AG04450 (cell line): ENCODE results near the gene TAF4B. TPM values are rescaled to one million over a fixed set of nuclear protein-coding genes. Genes with fewer than 3 reads are reported as not detected.
"Not testable (repeated sequence)": the region's sequence is repeated elsewhere in the genome, so short reads cannot be mapped to it uniquely, and the experiment has no call there.

Experiments
- CTCF ChIA-PET: fragments of 300-600, 350-600 bp; formaldehyde crosslinking; extraction: SDS; loops from one replicate; lab custom pipeline; 2022; ENCODE audit warnings: antibody characterized with exemption, inconsistent platforms; lab: Charles Lee
- POLR2A ChIA-PET: fragments of 350-600 bp; formaldehyde crosslinking; extraction: SDS; loops from one replicate; lab custom pipeline; 2021; ENCODE audit warnings: antibody characterized with exemption, inconsistent platforms; lab: Yijun Ruan, JAX
- DNase-seq: peaks from one replicate; pipeline ENCODE4 v3.0.0-alpha.2; 2011; ENCODE audit warnings: low read depth, low spot score
- H3K27ac ChIP-seq: one replicate; pipeline ENCODE4 v1.5.1; 2012; ENCODE audit warnings: low read depth, low read length, control low read depth
- H3K27me3 ChIP-seq: one replicate; pipeline ENCODE4 v1.6.0; 2012; ENCODE audit warnings: low read length; ENCODE audit not compliant: control insufficient read depth, insufficient read depth
- H3K4me3 ChIP-seq: 2 replicates; pipeline ENCODE4 v1.5.1; 2011; ENCODE audit warnings: mild to moderate bottlenecking, low read depth, low read length, control low read depth
- H3K9me3 ChIP-seq: 2 replicates; pipeline ENCODE4 v1.5.1; 2012; ENCODE audit warnings: low read length; ENCODE audit not compliant: control insufficient read depth, insufficient read depth
- polyA plus RNA-seq: library from polyadenylated mRNA; depleted of rRNA; stranded (reverse); fragments of >200 nt; gene quantifications from 2 replicates; pipeline ENCODE4 v1.2.3, GENCODE V29; 2011; rRNA removed
- small RNA-seq: library from RNA; depleted of rRNA; stranded (forward); fragments of <200 nt; gene quantifications from one replicate; pipeline ENCODE3, GENCODE V24; 2012; ENCODE audit warnings: low read depth; ENCODE audit not compliant: insufficient read length
- TF ChIP-seq, protein P1 (sequence below): IDR thresholded peaks from 2 replicates; pipeline ENCODE4 v1.5.1; 2011; ENCODE audit warnings: low read depth, low read length, control low read depth, inconsistent platforms

Gene TAF4B
- polyA plus RNA-seq, 1 experiment, result 0.40 TPM

DNA sequence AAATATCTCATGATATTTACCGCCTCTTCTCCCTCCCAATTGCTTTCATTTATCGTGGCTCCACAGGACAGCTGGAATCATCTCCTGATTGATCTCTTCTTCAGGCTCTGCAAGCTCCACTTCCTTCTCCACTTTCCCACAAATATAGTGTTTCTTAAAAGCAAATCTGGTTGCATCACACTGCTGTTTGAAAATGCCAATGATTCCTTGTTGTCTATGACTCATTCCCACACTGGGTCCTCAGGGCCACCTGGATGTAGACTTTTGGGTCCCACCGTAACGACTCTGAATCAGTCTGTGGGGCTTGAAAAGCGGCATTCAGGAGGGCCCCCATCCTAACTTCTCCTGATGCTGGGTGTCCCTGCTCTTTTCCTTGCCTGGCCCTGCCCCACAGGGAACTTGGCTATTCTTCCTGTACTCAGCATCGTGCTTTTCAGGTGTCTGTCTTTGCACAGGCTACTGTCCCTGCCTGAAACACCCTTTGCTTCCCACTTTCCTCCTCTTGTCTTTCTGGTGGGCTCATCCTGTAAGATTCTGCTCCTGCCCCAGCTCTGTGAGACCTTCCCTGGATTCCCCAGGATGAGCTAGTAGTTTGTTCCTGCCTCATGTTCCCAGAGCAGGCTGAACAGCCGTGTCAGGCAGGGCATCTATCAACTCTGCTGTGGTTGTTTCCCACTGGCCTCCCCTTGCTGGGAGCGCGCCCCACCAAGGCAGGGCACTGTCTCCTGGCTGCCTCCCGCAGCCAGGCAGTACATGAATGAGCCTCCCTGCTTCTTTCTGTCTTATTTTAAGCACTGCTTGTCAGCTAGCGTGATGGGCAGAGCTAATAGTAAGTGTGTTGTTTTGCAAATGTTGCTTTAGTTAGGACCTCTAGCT is 210.2 kb downstream of the TAF4B start:
- DNase-seq, result peak; percentile 70
- POLR2A ChIA-PET, result interaction anchor here (1.0 kb wide), 1 partner anchor 44 kb away, joined by 4 read pairs; no protein-coding TSS in a partner anchor
- Histone ChIP-seq H3K9me3 (no peaks in the 10 kb centered on the region), H3K4me3 (no peak overlapping the region), H3K27me3 (no peaks in the 10 kb centered on the region), H3K27ac (no peak overlapping the region)
- CTCF ChIA-PET, result interaction anchor here (1.0 kb wide), 1 partner anchor 52 kb away, joined by 4 read pairs; no protein-coding TSS in a partner anchor
- TF ChIP-seq, protein P1, sequence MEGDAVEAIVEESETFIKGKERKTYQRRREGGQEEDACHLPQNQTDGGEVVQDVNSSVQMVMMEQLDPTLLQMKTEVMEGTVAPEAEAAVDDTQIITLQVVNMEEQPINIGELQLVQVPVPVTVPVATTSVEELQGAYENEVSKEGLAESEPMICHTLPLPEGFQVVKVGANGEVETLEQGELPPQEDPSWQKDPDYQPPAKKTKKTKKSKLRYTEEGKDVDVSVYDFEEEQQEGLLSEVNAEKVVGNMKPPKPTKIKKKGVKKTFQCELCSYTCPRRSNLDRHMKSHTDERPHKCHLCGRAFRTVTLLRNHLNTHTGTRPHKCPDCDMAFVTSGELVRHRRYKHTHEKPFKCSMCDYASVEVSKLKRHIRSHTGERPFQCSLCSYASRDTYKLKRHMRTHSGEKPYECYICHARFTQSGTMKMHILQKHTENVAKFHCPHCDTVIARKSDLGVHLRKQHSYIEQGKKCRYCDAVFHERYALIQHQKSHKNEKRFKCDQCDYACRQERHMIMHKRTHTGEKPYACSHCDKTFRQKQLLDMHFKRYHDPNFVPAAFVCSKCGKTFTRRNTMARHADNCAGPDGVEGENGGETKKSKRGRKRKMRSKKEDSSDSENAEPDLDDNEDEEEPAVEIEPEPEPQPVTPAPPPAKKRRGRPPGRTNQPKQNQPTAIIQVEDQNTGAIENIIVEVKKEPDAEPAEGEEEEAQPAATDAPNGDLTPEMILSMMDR, result no peak

DNA sequence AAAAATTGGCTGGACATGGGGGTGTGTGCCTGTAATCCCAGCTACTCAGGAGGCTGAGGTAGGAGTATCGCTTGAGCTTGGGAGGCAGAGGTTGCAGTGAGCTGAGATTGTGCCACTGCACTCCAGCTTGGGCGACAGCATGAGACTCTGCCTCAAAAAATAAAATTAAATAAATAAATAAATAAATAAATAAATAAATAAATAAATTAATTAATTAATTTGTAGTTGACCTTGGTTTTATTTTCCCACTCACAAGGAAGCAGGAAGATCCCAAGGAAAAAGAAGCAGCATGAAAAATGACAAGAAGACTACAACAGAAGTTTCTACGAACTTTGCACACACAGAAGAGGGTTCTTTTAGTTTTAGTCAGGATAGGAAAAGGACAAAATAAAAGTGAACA is 211.4 kb downstream of the TAF4B start:
- H3K4me3 ChIP-seq, H3K27ac ChIP-seq, H3K27me3 ChIP-seq, CTCF ChIA-PET, POLR2A ChIA-PET, H3K9me3 ChIP-seq, DNase-seq: not testable (repeated sequence)

DNA sequence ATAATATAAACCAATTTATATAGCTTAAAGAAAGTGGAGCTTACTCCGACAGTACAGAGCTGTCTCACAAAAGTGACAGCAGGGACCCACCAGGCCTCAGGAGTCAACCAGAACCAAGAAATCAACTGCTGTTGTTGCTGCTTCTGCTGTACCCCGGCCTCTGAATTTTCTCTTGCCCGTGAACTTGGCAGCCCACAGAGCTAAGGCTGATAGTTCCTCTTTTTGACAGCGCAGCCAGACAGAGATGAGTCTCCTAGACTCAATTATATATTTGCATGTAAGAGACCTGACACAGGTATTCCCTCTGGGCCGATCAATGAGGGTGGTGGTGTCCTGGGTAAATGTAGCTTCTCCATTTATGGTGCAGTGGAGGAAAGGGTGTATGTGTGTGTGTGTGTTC is 212.7 kb downstream of the TAF4B start:
- POLR2A ChIA-PET, result no interaction called here
- Histone ChIP-seq H3K27ac (no peak overlapping the region), H3K9me3 (no peaks in the 10 kb centered on the region), H3K27me3 (no peaks in the 10 kb centered on the region), H3K4me3 (no peak overlapping the region)
- TF ChIP-seq, protein P1, result no peak
- no peak for DNase-seq
- CTCF ChIA-PET, result no interaction called here

DNA sequence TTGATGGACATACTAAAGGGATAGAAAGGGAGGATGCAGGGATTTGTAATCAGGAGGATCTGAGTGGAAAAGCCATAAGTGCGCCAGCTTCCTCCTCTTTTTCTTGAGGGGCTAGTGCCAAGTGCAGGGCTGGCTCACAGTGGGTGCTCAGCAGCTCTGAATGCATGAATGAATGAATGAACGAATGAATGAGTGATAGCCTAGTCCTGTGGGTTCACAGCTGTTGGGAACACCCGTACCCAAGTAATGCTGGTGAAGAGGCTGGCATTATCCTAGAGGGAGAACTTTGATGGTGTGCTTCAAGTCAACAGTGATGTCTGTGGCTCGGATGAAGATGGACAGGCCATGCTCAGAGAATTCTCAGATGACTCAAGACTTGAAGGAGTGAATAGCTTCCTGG is 213.3 kb downstream of the TAF4B start:
- Histone ChIP-seq H3K27ac (no peak overlapping the region), H3K4me3 (no peak overlapping the region), H3K9me3 (no peaks in the 10 kb centered on the region), H3K27me3 (no peaks in the 10 kb centered on the region)
- TF ChIP-seq, protein P1, result no peak
- POLR2A ChIA-PET, result no interaction called here
- DNase-seq, result no peak
- CTCF ChIA-PET, result no interaction called here

DNA sequence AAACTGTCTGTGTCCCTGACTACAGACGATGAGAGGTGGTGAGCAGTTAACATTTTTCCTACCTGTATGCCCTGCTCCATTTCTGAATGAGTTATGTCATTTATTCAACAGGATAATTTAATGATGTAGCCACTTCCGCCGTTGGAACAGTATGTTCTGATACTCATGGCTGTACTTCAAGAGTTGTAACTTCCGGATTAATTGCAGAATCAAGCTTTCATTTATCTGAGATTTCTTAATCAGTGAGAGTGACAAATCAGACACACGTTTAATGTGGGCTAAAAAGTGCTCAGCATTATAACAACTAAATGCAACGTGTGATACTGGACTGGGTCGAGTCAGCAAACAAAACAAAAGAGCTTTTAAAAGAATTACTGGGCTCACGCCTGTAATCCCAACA is 214.4 kb downstream of the TAF4B start:
- DNase-seq, result no peak
- ChIA-PET CTCF (interaction anchor here (0.7 kb wide), 1 partner anchor 108 kb away, joined by 5 read pairs; the partner anchor contains the start of gene KCTD1), POLR2A (interaction anchor here (0.7 kb wide), 1 partner anchor 1059 kb away, joined by 7 read pairs; no protein-coding TSS in a partner anchor)
- no peaks in the 10 kb centered on the region for H3K27me3 ChIP-seq
- H3K9me3 ChIP-seq, result no peaks in the 10 kb centered on the region
- TF ChIP-seq, protein P1, result no peak
- H3K4me3 ChIP-seq, result no peak overlapping the region
- no peak overlapping the region for H3K27ac ChIP-seq

Small RNA genes lying within 50 kb of the gene (small RNA-seq; reads per million reads assigned to genes)
- gene RNU6-1289P, result not detected

Other genes starting within 250 kb of the TAF4B start
- gene SS18, start 135.8 kb upstream of the TAF4B start, polyA plus RNA-seq, result 120 and 126 TPM in 2 replicates
- not detected in 2 replicates for gene PSMA8, start 92.6 kb upstream of the TAF4B start, polyA plus RNA-seq